Testis (tissue), 2 donors: ENCODE data around the gene METTL18.
"Not testable (repeated sequence)": the region's sequence is repeated elsewhere in the genome, so short reads cannot be mapped to it uniquely, and the experiment has no call there.

Source experiments
- POLR2A ChIP-seq: fragments of 450-650 bp; IDR thresholded peaks from one replicate; pipeline ENCODE4 v1.6.1; 2017; ENCODE audit warnings: antibody characterized with exemption, mild to moderate bottlenecking, moderate library complexity
- TF ChIP-seq, protein P1 (sequence below), 3 experiments: fragments of 450-650 bp in 2 of 3; fragments of 200-600 bp in 1 of 3; sonication (generic) in 1 of 3; IDR thresholded peaks; one replicate each; pipeline ENCODE4 v1.5.1; 2016 to 2019; ENCODE audit warnings: antibody characterized with exemption in 3 of 3, mild to moderate bottlenecking in 2 of 3, moderate library complexity in 1 of 3

DNA sequence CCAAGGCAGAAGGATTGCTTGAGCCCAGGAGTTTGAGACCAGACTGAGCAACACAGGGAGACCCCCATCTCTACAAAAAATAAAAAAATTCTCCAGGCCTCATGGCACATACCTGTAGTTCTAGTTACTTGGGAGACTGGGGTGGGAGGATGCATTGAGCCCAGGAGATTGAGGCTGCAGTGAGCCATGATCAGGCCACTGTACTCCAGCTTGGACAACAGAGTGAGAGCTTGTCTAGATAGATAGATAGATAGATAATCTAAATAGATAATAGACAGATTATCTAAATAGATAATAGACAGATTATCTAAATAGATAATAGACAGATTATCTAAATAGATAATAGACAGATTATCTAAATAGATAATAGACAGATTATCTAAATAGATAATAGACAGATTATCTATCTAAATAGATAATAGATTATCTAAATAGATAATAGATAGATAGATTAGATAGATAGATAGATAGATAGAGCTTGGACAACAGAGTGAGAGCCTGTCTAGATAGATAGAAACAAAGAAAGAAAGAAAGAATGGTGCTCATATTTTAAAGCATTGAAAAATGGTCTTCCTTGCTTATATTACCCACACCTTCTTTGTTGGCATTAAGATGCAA, 16.8 kb upstream of the METTL18 start:
- TF ChIP-seq POLR2A = not testable (repeated sequence)
- TF ChIP-seq, protein P1, sequence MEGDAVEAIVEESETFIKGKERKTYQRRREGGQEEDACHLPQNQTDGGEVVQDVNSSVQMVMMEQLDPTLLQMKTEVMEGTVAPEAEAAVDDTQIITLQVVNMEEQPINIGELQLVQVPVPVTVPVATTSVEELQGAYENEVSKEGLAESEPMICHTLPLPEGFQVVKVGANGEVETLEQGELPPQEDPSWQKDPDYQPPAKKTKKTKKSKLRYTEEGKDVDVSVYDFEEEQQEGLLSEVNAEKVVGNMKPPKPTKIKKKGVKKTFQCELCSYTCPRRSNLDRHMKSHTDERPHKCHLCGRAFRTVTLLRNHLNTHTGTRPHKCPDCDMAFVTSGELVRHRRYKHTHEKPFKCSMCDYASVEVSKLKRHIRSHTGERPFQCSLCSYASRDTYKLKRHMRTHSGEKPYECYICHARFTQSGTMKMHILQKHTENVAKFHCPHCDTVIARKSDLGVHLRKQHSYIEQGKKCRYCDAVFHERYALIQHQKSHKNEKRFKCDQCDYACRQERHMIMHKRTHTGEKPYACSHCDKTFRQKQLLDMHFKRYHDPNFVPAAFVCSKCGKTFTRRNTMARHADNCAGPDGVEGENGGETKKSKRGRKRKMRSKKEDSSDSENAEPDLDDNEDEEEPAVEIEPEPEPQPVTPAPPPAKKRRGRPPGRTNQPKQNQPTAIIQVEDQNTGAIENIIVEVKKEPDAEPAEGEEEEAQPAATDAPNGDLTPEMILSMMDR (IDR thresholded peaks at IDR 0.05) = not testable (repeated sequence)
